ENCODE measurements around the gene CCDC196. TPM values are rescaled to one million over a fixed set of nuclear protein-coding genes. Genes with fewer than 3 reads are reported as not detected.
"Not testable (repeated sequence)": the region's sequence is repeated elsewhere in the genome, so short reads cannot be mapped to it uniquely, and the experiment has no call there.

The CCDC196 gene
- total RNA-seq, 4 donors from 2014 or later, result not detected

GRCh38 chr14:66541627-66542026, 55.5 kb downstream of the CCDC196 start:
- WGBS, 2 donors (ENCODE audit: low coverage in 1 of 2), result 78 to 94% methylated on average over 3 of the region's 3 CpGs
- ATAC-seq, result no peak
- Histone ChIP-seq H3K4me3 (no peak overlapping the region), H3K9me3 (no peaks in the 10 kb centered on the region), H3K4me1 (peaks cover 0 to 11% (median 0%) of the 10 kb centered on the region in 3 donors), H3K27ac (no peak overlapping the region), H3K36me3 (no peaks in the 10 kb centered on the region), H3K27me3 (no peaks in the 10 kb centered on the region)
- TF ChIP-seq POLR2A (IDR thresholded peaks at IDR 0.05), result no peak
- TF ChIP-seq EP300 (IDR thresholded peaks at IDR 0.05), result no peak
- no peak for TF ChIP-seq POLR2AphosphoS5 (IDR thresholded peaks at IDR 0.05)

- Histone ChIP-seq H3K36me3 (no peaks in the 10 kb centered on the region), H3K4me3 (no peak overlapping the region), H3K9me3 (no peaks in the 10 kb centered on the region), H3K27ac (no peak overlapping the region), H3K27me3 (no peaks in the 10 kb centered on the region), H3K4me1 (peaks cover 0 to 11% (median 0%) of the 10 kb centered on the region in 3 donors)
- 71 to 72% methylated on average over 2 of the region's 2 CpGs for WGBS, 2 donors (ENCODE audit: low coverage in 1 of 2)
- TF ChIP-seq EP300 (IDR thresholded peaks at IDR 0.05) (no peak), CTCF (IDR thresholded peaks at IDR 0.05) (no peak), POLR2A (IDR thresholded peaks at IDR 0.05) (no peak), POLR2AphosphoS5 (IDR thresholded peaks at IDR 0.05) (no peak)
- no peak for ATAC-seq
These were observed 57.8 kb downstream of the CCDC196 start for GRCh38 chr14:66543996-66544395.

- ATAC-seq, H3K9me3 ChIP-seq, H3K27me3 ChIP-seq, H3K4me3 ChIP-seq, H3K36me3 ChIP-seq, H3K27ac ChIP-seq, H3K4me1 ChIP-seq: not testable (repeated sequence)
- WGBS, 2 donors (ENCODE audit: low coverage in 1 of 2), result no CpG with 5 or more reads among the region's 32 CpGs
These were observed 59.0 kb downstream of the CCDC196 start for GRCh38 chr14:66545191-66545590.

GRCh38 chr14:66545751-66546150, 59.6 kb downstream of the CCDC196 start:
- not testable (repeated sequence) for H3K27ac ChIP-seq, H3K9me3 ChIP-seq, H3K4me3 ChIP-seq, H3K4me1 ChIP-seq, H3K36me3 ChIP-seq, H3K27me3 ChIP-seq, ATAC-seq
- WGBS, 2 donors (ENCODE audit: low coverage in 1 of 2), result no CpG with 5 or more reads among the region's 32 CpGs

Other genes with a start within 250 kb of the CCDC196 start
- gene GPHN, start 21.8 kb downstream of the CCDC196 start, total RNA-seq, result 10 to 100 TPM; 13.1 to 16.5 (median 14.7) TPM

Measured in gastroesophageal sphincter (tissue), 4 donors.